Sigmoid colon (tissue), 7 donors: ENCODE data around the gene PDCD11. TPM values are rescaled to one million over a fixed set of nuclear protein-coding genes. Genes with fewer than 3 reads are reported as not detected.
"Not testable (repeated sequence)": the region's sequence is repeated elsewhere in the genome, so short reads cannot be mapped to it uniquely, and the experiment has no call there.

Source experiments
- DNase-seq: peaks from one replicate; pipeline ENCODE4 v3.0.0-alpha.2; 2019
- H3K27ac ChIP-seq, 4 donors: fragments of 200-600 bp; sonication (generic); one replicate each; pipeline ENCODE4 v1.5.1; 2016 to 2019; ENCODE audit warnings: mild to moderate bottlenecking in 1 of 4
- H3K27me3 ChIP-seq, 3 donors: fragments of 200-600 bp; sonication (generic); one replicate each; pipeline ENCODE4 v1.5.1; 2019; ENCODE audit warnings: mild to moderate bottlenecking in 1 of 3
- H3K36me3 ChIP-seq, 4 donors: fragments of 200-600 bp; sonication (generic); one replicate each; pipeline ENCODE4 v1.5.1; 2016 to 2019
- H3K4me1 ChIP-seq, 4 donors: fragments of 200-600 bp; sonication (generic); one replicate each; pipeline ENCODE4 v1.5.1; 2017 to 2019
- H3K4me3 ChIP-seq, 4 donors: fragments of 200-600 bp; sonication (generic); one replicate each; pipeline ENCODE4 v1.5.1; 2017 to 2019; ENCODE audit warnings: mild to moderate bottlenecking in 2 of 4, moderate library complexity in 1 of 4
- H3K9me3 ChIP-seq, 4 donors: fragments of 200-600 bp in 3 of 4; sonication (generic) in 3 of 4; one replicate each; pipeline versions ENCODE4 v1.5.1 to v1.6.1; 2013 to 2019
- CTCF ChIP-seq, 4 experiments: fragments of 450-650 bp in 3 of 4; fragments of 200-600 bp in 1 of 4; IDR thresholded peaks; one replicate each; pipeline ENCODE4 v1.5.1; 2016 to 2019; ENCODE audit warnings: antibody characterized with exemption in 4 of 4, mild to moderate bottlenecking in 3 of 4, moderate library complexity in 2 of 4
- EP300 ChIP-seq, 4 donors: sonication (generic); formaldehyde crosslinking; IDR thresholded peaks; one replicate each; pipeline ENCODE4 v1.6.1; 2017; ENCODE audit warnings: antibody characterized with exemption in 4 of 4
- POLR2A ChIP-seq, 2 donors: fragments of 450-650 bp; IDR thresholded peaks; one replicate each; pipeline ENCODE4 v1.6.1; 2016; ENCODE audit warnings: antibody characterized with exemption in 2 of 2, mild to moderate bottlenecking in 2 of 2, moderate library complexity in 2 of 2
- POLR2AphosphoS5 ChIP-seq, 4 donors: sonication (generic); formaldehyde crosslinking; IDR thresholded peaks; one replicate each; pipeline ENCODE4 v1.6.1; 2017; ENCODE audit warnings: antibody characterized with exemption in 4 of 4
- WGBS, 2 donors: extraction: QIAGEN DNeasy Blood & Tissue Kit; methylation state at CpG; one replicate each; pipeline ENCODE4 v1.1.7; 2013; 5-methylcytosine and 5-hydroxymethylcytosine counted together
- intact Hi-C: fragments of 100-400 bp; cut with DNase I; formaldehyde crosslinking; loops from one replicate; pipeline ENCODE4 v1.15.1; 2023
- polyA plus RNA-seq, 3 donors: library from polyadenylated mRNA; stranded (reverse); fragments of 200-250 nt; gene quantifications; one replicate each; pipeline ENCODE4 v1.2.3, GENCODE V29; 2013
- total RNA-seq, 4 donors: library from RNA; depleted of rRNA; stranded (reverse); fragments of >200 nt; gene quantifications; one replicate each; pipeline ENCODE4 v1.1.0, GENCODE V29; 2016
- donor health status: healthy with polysubstance abuse.
- donor health status: Bipolar disorder and iron deficiency.
- donor health status: healthy.

The PDCD11 gene
- total and polyA plus RNA-seq, 7 donors = 3.2 to 24.0 (median 11.8) TPM

- H3K36me3 ChIP-seq = no peaks in the 10 kb centered on the region
- intact Hi-C loops = no loop called here
- no peak overlapping the region for H3K4me3 ChIP-seq
- TF ChIP-seq CTCF (IDR thresholded peaks at IDR 0.05) (no peak), POLR2AphosphoS5 (IDR thresholded peaks at IDR 0.05) (no peak), EP300 (IDR thresholded peaks at IDR 0.05) (no peak), POLR2A (IDR thresholded peaks at IDR 0.05) (no peak)
- no peaks in the 10 kb centered on the region for H3K27me3 ChIP-seq
- no peaks in the 10 kb centered on the region for H3K9me3 ChIP-seq
- 82 to 87% methylated on average over 5 of the region's 5 CpGs for WGBS, 2 donors
- peaks cover 0 to 5% (median 1%) of the 10 kb centered on the region in 4 donors for H3K4me1 ChIP-seq
- no peak for DNase-seq
- H3K27ac ChIP-seq = no peak overlapping the region
These were observed 40.4 kb upstream of the PDCD11 start for GRCh38 chr10:103355906-103356599.

GRCh38 chr10:103359493-103359892 is 36.9 kb upstream of the PDCD11 start:
- H3K4me1 ChIP-seq, H3K27me3 ChIP-seq, intact Hi-C loops, H3K27ac ChIP-seq, H3K9me3 ChIP-seq, H3K36me3 ChIP-seq, H3K4me3 ChIP-seq, DNase-seq: not testable (repeated sequence)
- WGBS, 2 donors = 90 to 91% methylated on average over 4 of the region's 4 CpGs

GRCh38 chr10:103360791-103361190 is 35.6 kb upstream of the PDCD11 start:
- intact Hi-C loops, H3K27me3 ChIP-seq, H3K9me3 ChIP-seq, H3K36me3 ChIP-seq, H3K4me1 ChIP-seq, DNase-seq, H3K27ac ChIP-seq, H3K4me3 ChIP-seq: not testable (repeated sequence)
- 91 to 93% methylated on average over 9 of the region's 9 CpGs for WGBS, 2 donors

GRCh38 chr10:103367379-103367781 is 29.0 kb upstream of the PDCD11 start:
- WGBS, 2 donors = 11 to 41% methylated on average over 10 of the region's 10 CpGs
- TF ChIP-seq EP300 (IDR thresholded peaks at IDR 0.05) = no peak
- no peak for TF ChIP-seq POLR2A (IDR thresholded peaks at IDR 0.05)
- no peak for TF ChIP-seq POLR2AphosphoS5 (IDR thresholded peaks at IDR 0.05)
- no peak for TF ChIP-seq CTCF (IDR thresholded peaks at IDR 0.05)
- intact Hi-C loops = no loop called here
- H3K27me3 ChIP-seq = no peaks in the 10 kb centered on the region
- H3K27ac ChIP-seq = peak overlapping the region; percentile 88 to 94 (median 90)
- H3K4me3 ChIP-seq = peak overlapping the region; percentile 73 to 99 (median 83)
- H3K9me3 ChIP-seq = no peaks in the 10 kb centered on the region
- H3K36me3 ChIP-seq = no peaks in the 10 kb centered on the region
- peaks cover 0 to 23% (median 19%) of the 10 kb centered on the region in 4 donors for H3K4me1 ChIP-seq
- DNase-seq = no peak

GRCh38 chr10:103367782-103368518 is 28.5 kb upstream of the PDCD11 start, which contains the start of gene TAF5:
TAF5 (plus strand) TSS chr10:103367976; CDS start chr10:103367990, 14 bp downstream.
- Histone ChIP-seq H3K4me3 (peak within 1 kb of the TSS; percentile 73 to 99 (median 83)), H3K27ac (peak within 1 kb of the TSS; percentile 88 to 94 (median 90)), H3K4me1 (peaks cover 0 to 23% (median 19%) of the 10 kb centered on the region in 4 donors), H3K36me3 (peaks cover 0 to under 1% (median 0%) of the 10 kb centered on the region in 4 donors), H3K27me3 (no peaks in the 10 kb centered on the region), H3K9me3 (no peaks in the 10 kb centered on the region)
- TF ChIP-seq POLR2A (IDR thresholded peaks at IDR 0.05) (peak; percentile 83 to 89), CTCF (IDR thresholded peaks at IDR 0.05) (no peak), POLR2AphosphoS5 (IDR thresholded peaks at IDR 0.05) (peak; percentile 96 to 97 (median 96))
- 0% methylated on average over 81 of the region's 81 CpGs for WGBS, 2 donors
- intact Hi-C loops = no loop called here
- DNase-seq = peak; percentile 94
